Right lobe of liver (tissue), 6 donors: Measurements from ENCODE around the gene TRIM31. TPM values are rescaled to one million over a fixed set of nuclear protein-coding genes. Genes with fewer than 3 reads are reported as not detected.

Experiments
- ATAC-seq, 4 donors: fragments of 200-7000 bp; cut with Tn5 transposase; one replicate each; pipeline ENCODE4 v1.9.1; 2020; ENCODE audit warnings: mild to moderate bottlenecking in 4 of 4, moderate library complexity in 4 of 4
- DNase-seq, 3 donors: peaks; one replicate each; pipeline ENCODE4 v3.0.0-alpha.2; 2020
- H3K27ac ChIP-seq, 3 donors: fragments of 200-600 bp; one replicate each; pipeline ENCODE4 v1.8.0; 2022
- H3K27me3 ChIP-seq, 2 donors: fragments of 200-600 bp; one replicate each; pipeline ENCODE4 v1.8.0; 2022
- H3K36me3 ChIP-seq, 4 donors: fragments of 200-600 bp; sonication (generic) in 1 of 4; one replicate each; pipeline versions ENCODE4 v1.5.1 to v1.8.0; 2017 to 2022; ENCODE audit warnings: control low read depth in 1 of 4
- H3K4me1 ChIP-seq, 4 donors: fragments of 200-600 bp; sonication (generic) in 1 of 4; one replicate each; pipeline versions ENCODE4 v1.5.1 to v1.8.0; 2017 to 2022; ENCODE audit warnings: control low read depth in 1 of 4
- H3K4me3 ChIP-seq, 3 donors: fragments of 200-600 bp; one replicate each; pipeline ENCODE4 v1.8.0; 2022
- H3K9me3 ChIP-seq, 4 donors: fragments of 200-600 bp; sonication (generic) in 1 of 4; one replicate each; pipeline versions ENCODE4 v1.5.1 to v1.8.0; 2017 to 2022; ENCODE audit warnings: control low read depth in 1 of 4
- CTCF ChIP-seq, 4 donors: fragments of 200-600 bp in 3 of 4; fragments of 450-650 bp in 1 of 4; IDR thresholded peaks; one replicate each; pipeline versions ENCODE4 v1.5.1 to v1.8.0; 2016 to 2022; ENCODE audit warnings: antibody characterized with exemption in 4 of 4, mild to moderate bottlenecking in 2 of 4
- POLR2A ChIP-seq: fragments of 450-650 bp; IDR thresholded peaks from one replicate; pipeline ENCODE4 v1.6.1; 2017; ENCODE audit warnings: antibody characterized with exemption, mild to moderate bottlenecking
- WGBS: methylation state at CpG from one replicate; pipeline ENCODE4 v1.1.6; 2018; ENCODE audit warnings: low coverage, low lambda C conversion rate; ENCODE audit not compliant: insufficient coverage; ENCODE audit errors: missing lambda C conversion rate; 5-methylcytosine and 5-hydroxymethylcytosine counted together
- intact Hi-C, 2 donors: fragments of 100-400 bp; cut with DNase I; formaldehyde crosslinking; loops; one replicate each; pipeline versions ENCODE4 v1.11.2 to v1.14.1; 2022
- total RNA-seq, 6 experiments: library from RNA; depleted of rRNA in 2 of 6; stranded (reverse); fragments of >200 nt in 2 of 6; fragmentation: NEBNext Ultra II Directional in 3 of 6; extraction: Animal tissue kit (Norgen Biotek cat#: 25700) in 3 of 6; gene quantifications; one replicate each; pipeline versions ENCODE4 v1.1.0 to v1.2.4, GENCODE V29; 2016 to 2023
- donor health status: DM: no; HTN: yes; CAD: no.
- donor health status: DM: no; HTN: no; CAD: no.
- donor health status: DM: no; HTN: no; CAD: no.
- donor health status: DM: no; HTN: yes; CAD: no.
- donor health status: DM: no; HTN: yes; CAD: no.

TRIM31 gene
- total RNA-seq, 6 experiments from 2014 or later: 0.32 to 5.1 (median 0.60) TPM

GRCh38 chr6:30066577-30067459 is 46.1 kb downstream of the TRIM31 start, which contains the start of gene PPP1R11:
TSS of gene PPP1R11 (plus strand) at chr6:30067198. CDS start at chr6:30067411, 213 bp downstream.
- DNase-seq (peak; percentile 98 to 99 (median 99)), ATAC-seq (peak; percentile 97 to 100 (median 98))
- Histone ChIP-seq H3K36me3 (peaks cover 0 to 3% (median 0%) of the 10 kb centered on the region in 4 donors), H3K4me1 (peaks cover 0 to 22% (median 4%) of the 10 kb centered on the region in 4 donors), H3K9me3 (no peaks in the 10 kb centered on the region), H3K27ac (peak within 1 kb of the TSS; percentile 67 to 83 (median 72)), H3K27me3 (no peaks in the 10 kb centered on the region), H3K4me3 (peak within 1 kb of the TSS; percentile 63 to 79 (median 74))
- TF ChIP-seq CTCF (IDR thresholded peaks at IDR 0.05) (no peak), POLR2A (peak; percentile 85)
- under 1% methylated on average over 40 of the region's 46 CpGs for WGBS
- intact Hi-C loops: no loop called here

GRCh38 chr6:30066082-30066481 is 46.8 kb downstream of the TRIM31 start:
- WGBS: 13% methylated on average over 4 of the region's 4 CpGs
- peak overlapping the region; percentile 44 to 79 (median 74) for H3K4me3 ChIP-seq
- TF ChIP-seq POLR2A (no peak), CTCF (IDR thresholded peaks at IDR 0.05) (no peak)
- peak overlapping the region; percentile 13 to 83 (median 72) for H3K27ac ChIP-seq
- DNase-seq (no peak), ATAC-seq (no peak)
- intact Hi-C loops: no loop called here
- peaks cover 0 to 3% (median 0%) of the 10 kb centered on the region in 4 donors for H3K36me3 ChIP-seq
- H3K27me3 ChIP-seq: no peaks in the 10 kb centered on the region
- H3K4me1 ChIP-seq: peaks cover 0 to 19% (median 4%) of the 10 kb centered on the region in 4 donors
- no peaks in the 10 kb centered on the region for H3K9me3 ChIP-seq

GRCh38 chr6:30063315-30063714 is 49.6 kb downstream of the TRIM31 start:
- 82% methylated on average over 2 of the region's 2 CpGs for WGBS
- intact Hi-C loops: no loop called here
- H3K4me3 ChIP-seq: no peak overlapping the region

More at GRCh38 chr6:30063315-30063714, 49.6 kb downstream of the TRIM31 start:
- Histone ChIP-seq H3K9me3 (no peaks in the 10 kb centered on the region), H3K27me3 (no peaks in the 10 kb centered on the region), H3K4me1 (peaks cover 0 to 20% (median 7%) of the 10 kb centered on the region in 4 donors), H3K27ac (no peak overlapping the region), H3K36me3 (peaks cover 0 to 3% (median 0%) of the 10 kb centered on the region in 4 donors)
- no peak for ATAC-seq
- TF ChIP-seq POLR2A (no peak), CTCF (IDR thresholded peaks at IDR 0.05) (no peak)
- DNase-seq: no peak
